ENCODE measurements around the gene RABGAP1L.
A peak's percentile ranks its signal among the peaks of the same experiment; 100 is the strongest.

RABGAP1L gene

GRCh38 chr1:174900317-174900716, 741.0 kb downstream of the RABGAP1L start:
- no peak for DNase-seq

DNA sequence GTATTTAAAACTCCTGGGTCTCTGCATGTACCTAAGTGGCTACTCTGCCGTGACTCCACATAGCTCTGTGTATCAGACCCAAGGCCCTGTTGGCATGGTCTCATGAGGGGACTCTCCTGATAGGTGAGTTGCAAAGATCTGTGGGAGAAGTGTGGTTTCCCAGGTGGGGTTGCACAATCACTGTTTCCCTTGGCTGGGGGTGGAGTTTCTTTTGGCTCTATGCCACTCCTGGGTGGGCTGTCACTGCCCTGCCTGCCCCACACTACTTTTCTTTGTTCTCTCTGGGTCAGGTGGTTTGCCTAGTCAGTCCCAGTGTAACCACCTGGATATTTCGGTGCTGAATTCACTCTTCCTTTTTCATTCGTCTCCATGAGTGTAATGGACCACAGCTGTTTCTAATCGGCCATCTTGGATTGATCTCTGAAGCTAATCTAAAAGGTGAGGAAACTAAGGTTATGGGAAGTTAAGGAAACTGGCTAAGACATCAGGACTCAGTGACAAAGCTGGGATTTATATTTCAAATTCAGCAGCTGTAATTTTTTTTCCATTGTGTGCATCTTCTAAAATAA, 743.3 kb downstream of the RABGAP1L start:
- peak; percentile 34 for DNase-seq

DNA sequence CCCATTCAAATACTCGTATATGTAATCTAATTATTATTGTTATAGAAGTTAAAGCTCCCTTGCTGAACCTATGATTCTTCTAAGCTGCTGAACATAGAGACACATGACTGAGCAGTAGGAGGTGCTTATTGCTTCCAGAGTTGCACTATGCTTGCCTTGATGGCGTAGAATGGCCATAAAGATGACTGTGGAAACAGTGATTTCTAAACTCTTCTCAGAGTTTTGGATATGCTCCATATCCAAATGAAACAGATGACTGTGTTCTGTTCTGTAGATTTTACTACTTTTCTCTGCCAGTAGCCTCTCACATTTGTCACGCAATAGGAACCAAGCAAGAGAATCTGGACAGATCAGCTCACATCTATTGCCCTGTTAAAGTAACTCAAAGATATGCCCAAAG, 752.3 kb downstream of the RABGAP1L start:
- no peak for DNase-seq

GRCh38 chr1:174912264-174912663, 752.9 kb downstream of the RABGAP1L start:
- no peak for DNase-seq

- DNase-seq = no peak
Measured at GRCh38 chr1:174913225-174913903, 754.0 kb downstream of the RABGAP1L start.

DNA sequence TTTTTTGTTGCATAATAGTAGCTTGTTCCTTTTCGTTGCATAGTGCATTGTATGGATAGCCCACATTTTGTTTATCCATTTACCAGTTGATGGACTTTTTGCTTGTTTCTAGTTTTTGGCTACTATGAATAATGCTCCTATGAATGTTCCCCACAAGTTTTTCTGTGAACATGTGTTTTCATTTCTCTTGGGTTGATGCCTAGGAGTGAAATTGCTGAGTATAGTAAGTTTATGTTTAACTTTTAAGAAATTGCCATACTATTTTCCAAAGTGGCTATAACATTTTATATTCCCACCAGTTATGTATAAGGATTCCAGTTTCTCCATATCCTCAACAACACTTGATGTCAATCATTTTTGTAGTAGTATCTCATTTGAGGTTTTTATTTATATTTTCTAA, 755.7 kb downstream of the RABGAP1L start:
- no peak for DNase-seq

- DNase-seq = no peak
Measured at GRCh38 chr1:174916846-174917245, 757.5 kb downstream of the RABGAP1L start.

GRCh38 chr1:174920093-174920492, 760.8 kb downstream of the RABGAP1L start:
- no peak for DNase-seq

- DNase-seq = no peak
Measured at GRCh38 chr1:174922121-174922520, 762.8 kb downstream of the RABGAP1L start.

GRCh38 chr1:174923820-174924219, 764.5 kb downstream of the RABGAP1L start:
- no peak for DNase-seq

DNA sequence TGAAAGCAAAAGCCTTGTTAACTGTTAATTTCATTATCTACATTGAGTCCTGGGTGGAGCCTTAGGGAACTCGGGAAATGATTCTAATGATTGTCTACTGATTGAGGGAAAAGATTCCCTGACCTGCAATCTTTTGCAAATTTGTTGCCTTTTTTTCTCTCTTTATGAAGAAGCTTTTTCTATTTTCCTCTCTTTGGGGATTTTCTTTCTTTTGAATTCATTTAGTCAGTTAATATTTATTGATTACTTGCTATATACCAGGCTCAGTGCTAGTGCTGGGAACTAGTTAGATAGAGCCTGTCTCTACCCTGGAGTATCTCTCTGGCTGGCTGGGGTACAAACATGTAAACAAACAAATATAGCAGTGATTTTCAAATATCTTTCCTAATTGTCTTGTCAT, 769.2 kb downstream of the RABGAP1L start:
- no peak for DNase-seq

- no peak for DNase-seq
Measured at GRCh38 chr1:174931214-174931613, 771.9 kb downstream of the RABGAP1L start.

GRCh38 chr1:174932587-174932986, 773.3 kb downstream of the RABGAP1L start:
- no peak for DNase-seq

DNA sequence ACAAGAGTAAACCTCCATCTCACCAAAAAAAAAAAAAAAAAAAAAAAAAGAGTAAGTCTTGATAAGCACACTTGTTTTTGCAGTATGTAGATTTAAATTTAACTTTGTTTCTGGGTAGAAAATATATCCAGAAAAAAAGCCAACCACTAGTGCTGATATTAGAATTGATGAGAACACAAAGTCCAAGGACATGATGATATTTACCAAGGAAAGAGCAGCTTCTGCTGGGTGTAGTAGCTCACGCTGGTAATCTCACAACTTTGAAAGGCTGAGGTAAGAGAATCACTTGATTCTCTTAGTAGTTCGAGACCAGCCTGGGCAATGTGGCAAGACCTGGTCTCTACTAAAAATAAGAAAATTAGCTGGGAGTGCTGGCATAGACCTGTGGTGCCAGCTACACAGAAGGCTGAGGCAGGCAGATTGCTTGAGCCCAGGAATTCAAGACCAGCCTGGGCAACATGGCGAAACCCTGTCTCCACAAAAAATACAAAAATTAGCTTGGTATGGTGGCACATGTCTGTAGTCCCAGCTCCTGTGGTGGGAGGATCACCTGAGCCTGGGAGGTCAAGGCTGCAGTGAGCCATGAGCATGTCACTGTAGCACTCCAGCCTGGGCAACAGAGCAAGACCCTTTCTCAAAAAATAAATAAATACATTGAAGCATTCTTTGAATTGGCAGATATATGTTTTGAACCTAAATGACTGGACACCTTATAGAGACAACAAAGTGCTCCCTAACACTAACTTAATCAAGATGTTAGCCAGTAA, 776.8 kb downstream of the RABGAP1L start:
- no peak for DNase-seq

DNA sequence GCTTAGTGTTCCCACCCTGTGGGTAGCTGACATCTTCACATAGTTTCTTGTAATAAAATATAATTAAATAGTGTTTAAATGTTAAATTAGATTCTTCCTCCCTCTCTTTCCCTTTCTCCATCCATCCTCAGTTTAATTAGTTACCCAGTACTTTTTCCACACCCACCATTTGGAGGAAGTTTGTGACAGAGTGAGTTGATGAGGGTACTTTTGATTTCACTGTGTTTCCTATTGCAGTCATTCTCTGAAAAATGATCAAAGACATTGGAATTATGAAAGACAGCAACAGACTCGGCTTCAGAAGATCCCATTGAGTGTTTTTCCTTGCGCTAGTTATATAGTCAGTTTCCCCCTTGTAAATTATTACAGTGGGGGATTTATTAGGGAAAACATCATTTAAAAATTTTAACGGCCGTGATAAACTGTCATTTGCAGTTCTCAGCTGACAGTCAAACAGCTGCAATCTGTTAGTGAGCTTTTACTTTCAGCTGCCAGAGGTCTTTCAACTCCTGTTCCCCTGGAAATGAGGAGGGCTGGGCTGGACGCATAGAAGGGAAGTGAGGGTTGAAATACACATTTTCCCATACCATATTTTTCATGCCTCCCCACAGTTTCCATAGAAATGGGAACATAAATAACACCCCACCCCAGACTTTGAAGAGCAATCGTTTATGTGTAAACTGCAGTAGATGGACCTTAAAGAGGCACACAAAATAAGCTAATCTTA, 779.1 kb downstream of the RABGAP1L start:
- no peak for DNase-seq

- DNase-seq = no peak
Measured at GRCh38 chr1:174939775-174940545, 780.6 kb downstream of the RABGAP1L start.

- DNase-seq = no peak
Measured at GRCh38 chr1:174940646-174941175, 781.4 kb downstream of the RABGAP1L start.

DNA sequence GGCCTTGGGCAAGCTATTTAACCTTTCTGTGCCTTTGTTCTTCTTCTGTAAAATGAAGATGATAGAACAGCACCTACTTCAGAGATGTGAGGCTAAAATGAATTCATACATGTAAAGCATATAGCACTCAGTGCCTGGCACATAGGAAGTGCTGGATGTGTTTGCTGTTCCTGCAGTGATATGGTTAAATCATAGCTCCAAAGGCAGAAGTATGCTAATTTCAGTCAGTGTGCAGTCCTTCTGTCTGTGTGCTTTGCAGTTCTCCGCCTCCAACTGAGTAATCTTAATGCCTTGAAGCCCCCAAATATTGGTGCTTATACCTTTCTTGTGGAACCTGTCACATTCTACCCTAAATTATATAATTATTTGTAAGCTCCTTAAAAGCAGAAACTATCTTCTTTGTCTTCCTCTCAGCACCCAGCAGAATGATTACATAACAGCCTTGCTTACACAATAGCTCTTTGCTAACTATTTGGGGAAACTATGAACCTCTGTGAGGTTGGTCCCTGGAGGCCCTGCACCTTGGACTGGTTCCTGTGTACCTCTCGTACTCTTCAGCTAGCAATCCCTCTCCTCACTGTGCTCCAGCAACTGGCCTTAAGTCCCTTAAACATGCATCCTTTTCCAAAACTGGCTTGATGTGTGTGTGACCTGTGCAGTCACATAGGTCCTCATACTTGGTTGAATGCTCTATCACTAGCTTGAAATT, 783.4 kb downstream of the RABGAP1L start:
- no peak for DNase-seq

- no peak for DNase-seq
Measured at GRCh38 chr1:174946031-174946430, 786.7 kb downstream of the RABGAP1L start.

GRCh38 chr1:174949061-174949460, 789.7 kb downstream of the RABGAP1L start:
- no peak for DNase-seq

DNA sequence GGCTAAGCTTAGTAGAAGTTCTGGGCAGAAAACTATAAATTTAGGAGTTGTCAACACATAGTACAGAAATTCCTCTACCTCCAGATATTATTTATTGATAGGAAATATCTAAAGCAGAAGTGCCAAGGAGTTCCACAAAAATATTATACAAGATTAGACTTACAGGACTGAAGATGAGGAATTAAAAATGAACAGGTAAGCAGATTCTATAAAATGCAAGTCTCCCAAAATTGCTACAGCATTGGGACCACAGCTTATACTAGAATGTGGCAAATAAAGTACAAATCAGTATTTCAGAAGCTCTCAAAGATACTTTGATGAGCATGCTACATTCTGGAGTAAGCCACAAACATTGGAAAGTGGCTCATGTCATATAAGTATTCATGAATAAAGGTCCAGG, 790.3 kb downstream of the RABGAP1L start:
- no peak for DNase-seq
